GM12878 (cell line): Measurements from ENCODE around the gene GFRA1. TPM values are rescaled to one million over a fixed set of nuclear protein-coding genes. Genes with fewer than 3 reads are reported as not detected.

Experiments
- CEBPB ChIP-seq, 2 experiments: fragments of 150-350 bp in 1 of 2; IDR thresholded peaks; 2 replicates each; pipeline ENCODE4 v1.6.1; 2012 to 2014; ENCODE audit warnings: low read depth in 2 of 2, low read length in 2 of 2, borderline replicate concordance in 1 of 2, inconsistent platforms in 1 of 2
- KLF5 ChIP-seq: fragments of 450-650 bp; IDR thresholded peaks from 2 replicates; pipeline ENCODE4 v1.6.1; 2014; ENCODE audit warnings: mild to moderate bottlenecking; ENCODE audit not compliant: partially characterized antibody
- MEF2B ChIP-seq: fragments of 450-650 bp; IDR thresholded peaks from 2 replicates; pipeline ENCODE4 v1.6.1; 2018; ENCODE audit warnings: mild to moderate bottlenecking, moderate library complexity; ENCODE audit not compliant: partially characterized antibody, poor library complexity, severe bottlenecking
- SREBF2 ChIP-seq: IDR thresholded peaks from 2 replicates; pipeline ENCODE4 v1.6.1; 2012; ENCODE audit warnings: mild to moderate bottlenecking, low read length
- STAT1 ChIP-seq: fragments of 450-650 bp; conservative IDR thresholded peaks from 2 replicates; pipeline ENCODE4 v1.6.1; 2014; ENCODE audit warnings: antibody characterized with exemption, mild to moderate bottlenecking
- TARDBP ChIP-seq: IDR thresholded peaks from 2 replicates; pipeline ENCODE4 v1.6.1; 2016; ENCODE audit warnings: borderline replicate concordance
- ZNF384 ChIP-seq: IDR thresholded peaks from 2 replicates; pipeline ENCODE4 v1.6.1; 2012; ENCODE audit warnings: low read depth, mild to moderate bottlenecking, low read length, improper control_type of control experiment, borderline replicate concordance
- polyA plus RNA-seq, 11 experiments: library from polyadenylated mRNA; depleted of rRNA in 4 of 11; unstranded in 6 of 11; stranded (reverse) in 5 of 11; fragments of >200 nt; fragmentation: Nextera tagmentation in 4 of 11; fragmentation: Illumina TruSeq in 1 of 11; extraction: Ambion mirVana in 4 of 11; extraction: Trizol in 1 of 11; gene quantifications; 1 replicate in 1 of 11; 2 replicates in 10 of 11; pipeline versions ENCODE4 v1.2.1 to v1.2.3, GENCODE V29; 2011 to 2016; ENCODE audit warnings: inconsistent platforms in 2 of 11, missing spikeins in 2 of 11, low read depth in 1 of 11
- total RNA-seq, 4 experiments: library from RNA; depleted of rRNA in 3 of 4; stranded (reverse); fragments of >200 nt in 3 of 4; fragmentation: Illumina TruSeq in 1 of 4; extraction: Trizol in 1 of 4; gene quantifications; 2 replicates each; pipeline versions ENCODE4 v1.2.1 to v1.2.3, GENCODE V29; 2013 to 2021
- TF ChIP-seq, protein P1 (sequence below): fragments of 450-650 bp; IDR thresholded peaks from 2 replicates; pipeline ENCODE4 v1.6.1; 2017; ENCODE audit warnings: low read depth, mild to moderate bottlenecking, moderate library complexity
- TF ChIP-seq, protein P2 (sequence below): fragments of 450-650 bp; IDR thresholded peaks from 2 replicates; pipeline ENCODE4 v1.6.1; 2018; ENCODE audit warnings: mild to moderate bottlenecking, low read depth, moderate library complexity; ENCODE audit not compliant: partially characterized antibody

The GFRA1 gene
- total and polyA plus RNA-seq, 10 of the 15 experiments (the other 5 are each of a cell fraction or from before 2014, with no cell fraction given) = 0.05 to 0.19 TPM; not detected in 8

DNA sequence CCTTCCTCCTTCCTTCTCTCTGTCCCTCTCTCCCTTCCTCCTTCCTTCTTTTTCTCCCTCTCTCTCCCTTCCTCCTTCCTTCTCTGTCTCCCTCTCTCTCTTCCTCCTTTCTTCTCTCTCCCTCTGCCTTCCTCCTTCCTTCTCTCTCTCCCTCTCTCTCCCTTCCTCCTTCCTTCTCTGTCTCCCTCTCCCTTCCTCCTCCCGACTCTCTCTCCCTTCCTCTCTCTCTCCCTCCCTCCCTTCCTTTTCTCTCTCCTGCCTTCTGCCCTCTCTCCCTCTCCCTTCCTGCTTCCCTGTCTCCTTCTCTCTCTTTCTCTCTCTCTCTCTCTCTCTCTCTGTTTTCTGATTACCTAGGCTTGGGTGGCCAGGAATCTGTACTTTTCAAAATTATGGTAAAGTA lies 16.6 kb upstream of the GFRA1 start (continued):
- TF ChIP-seq KLF5 = no peak
- TF ChIP-seq SREBF2 = no peak
- TF ChIP-seq MEF2B = no peak
- TF ChIP-seq TARDBP = no peak
- no peak for TF ChIP-seq STAT1
- TF ChIP-seq, protein P1, sequence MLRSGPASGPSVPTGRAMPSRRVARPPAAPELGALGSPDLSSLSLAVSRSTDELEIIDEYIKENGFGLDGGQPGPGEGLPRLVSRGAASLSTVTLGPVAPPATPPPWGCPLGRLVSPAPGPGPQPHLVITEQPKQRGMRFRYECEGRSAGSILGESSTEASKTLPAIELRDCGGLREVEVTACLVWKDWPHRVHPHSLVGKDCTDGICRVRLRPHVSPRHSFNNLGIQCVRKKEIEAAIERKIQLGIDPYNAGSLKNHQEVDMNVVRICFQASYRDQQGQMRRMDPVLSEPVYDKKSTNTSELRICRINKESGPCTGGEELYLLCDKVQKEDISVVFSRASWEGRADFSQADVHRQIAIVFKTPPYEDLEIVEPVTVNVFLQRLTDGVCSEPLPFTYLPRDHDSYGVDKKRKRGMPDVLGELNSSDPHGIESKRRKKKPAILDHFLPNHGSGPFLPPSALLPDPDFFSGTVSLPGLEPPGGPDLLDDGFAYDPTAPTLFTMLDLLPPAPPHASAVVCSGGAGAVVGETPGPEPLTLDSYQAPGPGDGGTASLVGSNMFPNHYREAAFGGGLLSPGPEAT = no peak
- TF ChIP-seq, protein P2, sequence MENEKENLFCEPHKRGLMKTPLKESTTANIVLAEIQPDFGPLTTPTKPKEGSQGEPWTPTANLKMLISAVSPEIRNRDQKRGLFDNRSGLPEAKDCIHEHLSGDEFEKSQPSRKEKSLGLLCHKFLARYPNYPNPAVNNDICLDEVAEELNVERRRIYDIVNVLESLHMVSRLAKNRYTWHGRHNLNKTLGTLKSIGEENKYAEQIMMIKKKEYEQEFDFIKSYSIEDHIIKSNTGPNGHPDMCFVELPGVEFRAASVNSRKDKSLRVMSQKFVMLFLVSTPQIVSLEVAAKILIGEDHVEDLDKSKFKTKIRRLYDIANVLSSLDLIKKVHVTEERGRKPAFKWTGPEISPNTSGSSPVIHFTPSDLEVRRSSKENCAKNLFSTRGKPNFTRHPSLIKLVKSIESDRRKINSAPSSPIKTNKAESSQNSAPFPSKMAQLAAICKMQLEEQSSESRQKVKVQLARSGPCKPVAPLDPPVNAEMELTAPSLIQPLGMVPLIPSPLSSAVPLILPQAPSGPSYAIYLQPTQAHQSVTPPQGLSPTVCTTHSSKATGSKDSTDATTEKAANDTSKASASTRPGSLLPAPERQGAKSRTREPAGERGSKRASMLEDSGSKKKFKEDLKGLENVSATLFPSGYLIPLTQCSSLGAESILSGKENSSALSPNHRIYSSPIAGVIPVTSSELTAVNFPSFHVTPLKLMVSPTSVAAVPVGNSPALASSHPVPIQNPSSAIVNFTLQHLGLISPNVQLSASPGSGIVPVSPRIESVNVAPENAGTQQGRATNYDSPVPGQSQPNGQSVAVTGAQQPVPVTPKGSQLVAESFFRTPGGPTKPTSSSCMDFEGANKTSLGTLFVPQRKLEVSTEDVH = no peak
- TF ChIP-seq ZNF384 = no peak
- no peak for TF ChIP-seq CEBPB (IDR thresholded peaks at IDR 0.05; ENCODE audit: borderline replicate concordance in 1 of 2, low read depth in 2 of 2, low read length in 2 of 2)
